ENCODE data around the gene GMPR2.

DNA sequence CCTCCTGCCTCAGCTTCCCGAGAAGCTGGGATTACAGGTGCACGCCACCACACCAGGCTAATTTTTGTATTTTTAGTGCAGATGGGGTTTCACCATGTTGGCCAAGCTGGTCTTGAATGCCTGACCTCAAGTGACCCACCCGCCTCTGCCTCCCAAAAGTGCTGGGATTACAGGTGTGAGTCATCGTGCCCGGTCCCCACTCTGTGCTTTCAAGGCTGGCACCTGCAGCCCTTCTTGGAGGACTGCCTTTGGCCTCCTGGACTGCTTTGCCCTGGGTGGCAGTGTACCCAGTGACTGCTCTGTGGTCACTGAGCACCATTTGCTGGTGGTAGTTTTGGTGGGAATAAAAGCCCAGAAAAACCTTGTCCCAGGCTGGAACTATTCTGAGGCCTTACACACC, 54.3 kb downstream of the GMPR2 start:
- TF ChIP-seq CTCF (IDR thresholded peaks at IDR 0.05; ENCODE audit: insufficient read depth, low read length) = no peak
- no peak for TF ChIP-seq POLR2AphosphoS5 (IDR thresholded peaks at IDR 0.05; ENCODE audit: low read depth)

Data from HL-60 (cell line).